MM.1S (cell line): Measurements from ENCODE around the gene ROR2.

Experiments used
- CTCF ChIP-seq: fragments of 300-600 bp; sonication (generic); IDR thresholded peaks from 2 replicates; pipeline ENCODE4 v1.5.1; 2016; ENCODE audit warnings: antibody characterized with exemption, low read length, mixed read lengths
- EZH2 ChIP-seq: fragments of 300-600 bp; sonication (generic); optimal IDR thresholded peaks from 2 replicates; pipeline ENCODE3; 2017; ENCODE audit warnings: low read depth, mild to moderate bottlenecking, antibody characterized with exemption, low read length, mixed read lengths

GRCh38 chr9:91834740-91835139, 115.3 kb downstream of the ROR2 start:
- TF ChIP-seq CTCF (no peak), EZH2 (no peak)
